Stimulated activated naive CD4-positive, alpha-beta T cell (primary cell): ENCODE data around the gene C2CD2L.
A peak's percentile ranks its signal among the peaks of the same experiment; 100 is the strongest.
"Not testable (repeated sequence)": the region's sequence is repeated elsewhere in the genome, so short reads cannot be mapped to it uniquely, and the experiment has no call there.

Experiments used
- DNase-seq, 6 experiments: peaks; one replicate each; lab custom pipeline; 2025; lab: John Stamatoyannopoulos, UW

C2CD2L gene

GRCh38 chr11:119106564-119107537 lies at the start of gene C2CD2L:
Gene C2CD2L, plus strand, starts transcription at chr11:119107344. Its CDS starts 398 bp downstream, at chr11:119107742.
- peak; percentile 77 to 90 (median 86) for DNase-seq

GRCh38 chr11:119059128-119059527 lies 48.0 kb upstream of the C2CD2L start:
- DNase-seq, result not testable (repeated sequence)

GRCh38 chr11:119061256-119061655 lies 45.9 kb upstream of the C2CD2L start:
- DNase-seq, result no peak

DNA sequence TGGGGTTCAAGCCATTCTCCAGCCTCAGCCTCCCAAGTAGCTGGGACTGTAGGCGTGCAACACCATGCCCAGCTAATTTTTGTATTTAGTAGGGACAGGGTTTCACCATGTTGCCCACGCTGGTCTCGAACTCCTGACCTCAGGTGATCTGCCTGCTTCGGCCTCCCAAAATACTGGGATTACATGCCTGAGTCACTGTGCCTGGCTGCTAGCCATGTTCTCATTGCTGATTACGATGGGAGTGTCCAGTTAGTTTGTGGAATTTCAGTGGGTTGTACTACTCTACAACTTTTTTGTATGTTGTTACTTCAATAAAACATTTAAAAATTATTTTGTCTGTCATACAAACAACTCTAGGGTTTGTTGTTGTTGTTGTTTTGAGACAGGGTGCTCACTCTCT lies 44.4 kb upstream of the C2CD2L start:
- DNase-seq, result no peak

DNA sequence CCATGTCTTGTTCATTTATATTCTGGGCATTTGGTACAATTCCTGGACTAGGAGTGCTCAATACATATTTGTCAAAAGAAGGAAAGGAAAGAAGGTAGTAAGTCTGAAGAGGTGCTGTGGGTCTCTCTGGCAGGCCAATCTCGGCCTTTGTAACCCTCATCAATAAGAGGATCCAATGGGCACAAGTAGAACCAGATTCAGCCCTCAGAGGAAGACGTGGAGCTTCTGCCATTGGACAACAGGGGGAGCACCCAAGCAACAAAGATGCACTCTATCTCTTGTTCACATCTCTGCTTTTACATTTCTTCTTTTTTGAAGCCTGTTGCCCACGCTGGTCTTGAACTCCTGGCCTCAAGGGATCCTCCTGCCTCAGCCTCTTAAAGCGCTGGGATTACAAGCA lies 41.8 kb upstream of the C2CD2L start:
- peak; percentile 14 to 58 (median 26) for DNase-seq

DNA sequence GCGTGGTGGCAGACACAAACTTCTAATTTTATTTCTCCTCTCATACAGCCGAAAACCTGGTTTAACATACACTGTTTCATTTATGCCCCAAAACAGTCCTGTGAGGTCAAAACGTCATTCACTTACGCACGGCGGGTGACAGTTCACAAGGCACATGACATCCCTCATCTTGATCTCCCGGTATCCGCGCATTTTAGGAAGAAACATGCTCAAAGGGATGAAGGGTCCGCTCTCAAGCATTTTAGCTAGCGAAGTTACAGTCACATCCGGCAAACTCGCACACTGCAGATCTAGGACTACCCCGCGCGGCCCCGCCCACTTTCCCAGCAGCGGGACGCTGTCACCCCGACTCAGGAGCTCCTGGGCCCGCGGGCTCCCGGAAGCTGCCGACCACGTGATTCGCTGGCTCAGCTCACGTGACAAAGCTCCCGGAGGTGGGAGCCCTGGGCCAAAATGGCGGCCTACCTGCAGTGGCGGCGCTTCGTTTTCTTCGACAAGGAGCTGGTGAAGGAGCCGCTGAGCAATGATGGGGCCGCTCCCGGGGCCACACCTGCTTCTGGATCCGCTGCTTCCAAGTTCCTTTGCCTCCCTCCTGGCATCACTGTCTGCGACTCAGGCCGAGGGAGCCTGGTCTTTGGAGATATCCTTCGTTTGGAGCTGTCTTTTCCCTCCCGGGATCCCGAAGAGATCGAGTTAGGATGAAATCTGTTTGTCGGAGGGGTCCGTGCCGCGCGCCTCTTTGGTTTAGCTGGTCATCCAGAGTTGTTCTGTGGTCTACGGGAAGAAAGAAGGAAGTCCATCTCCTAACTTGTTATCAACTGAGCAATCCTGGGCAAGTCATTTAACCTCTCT lies 39.5 kb upstream of the C2CD2L start, which contains the start of gene VPS11:
Gene VPS11, plus strand, starts transcription at position 448 of the 852 bp plus-strand sequence. Its CDS starts 6 bp downstream, at position 454.
- peak; percentile 94 to 98 (median 96) for DNase-seq

GRCh38 chr11:119077839-119078238 lies 29.3 kb upstream of the C2CD2L start:
- DNase-seq, result no peak

GRCh38 chr11:119078675-119079420 lies 28.3 kb upstream of the C2CD2L start:
- no peak for DNase-seq

DNA sequence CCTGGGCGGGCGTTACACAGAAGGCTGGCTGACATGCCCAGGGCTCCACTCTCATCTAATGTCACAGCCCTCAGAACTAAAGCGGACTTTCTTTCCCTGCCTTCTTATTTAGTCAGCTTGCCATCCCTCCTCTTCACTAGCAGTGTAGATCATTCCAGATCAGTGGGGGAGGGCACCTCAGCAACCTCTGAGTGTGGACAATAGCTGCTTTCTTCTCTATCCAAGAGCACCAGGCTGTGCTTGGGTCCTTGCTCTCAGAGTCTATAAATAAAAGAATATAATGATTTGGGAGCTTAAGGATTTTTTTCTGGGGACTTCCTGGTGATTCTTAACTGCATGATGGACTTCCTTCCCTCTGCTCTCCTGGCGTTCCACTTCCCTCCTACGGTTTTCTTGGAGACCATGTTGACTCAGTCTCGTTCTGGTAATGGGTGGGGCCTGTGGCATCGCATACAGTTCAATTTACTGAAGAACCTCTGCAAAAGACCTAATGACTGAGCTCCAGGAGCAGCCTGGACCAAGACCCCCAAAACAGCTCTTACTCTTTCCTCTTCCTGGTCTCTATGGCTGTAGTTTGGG lies 25.4 kb upstream of the C2CD2L start:
- DNase-seq, result no peak

GRCh38 chr11:119084663-119085436 lies 22.3 kb upstream of the C2CD2L start, which contains the start of gene HMBS:
Gene HMBS, plus strand, starts transcription at chr11:119084881. Its CDS starts 153 bp downstream, at chr11:119085034.
- peak; percentile 74 to 90 (median 87) for DNase-seq

GRCh38 chr11:119085437-119085847 lies 21.7 kb upstream of the C2CD2L start:
- peak in 4 of 6 experiments; percentile 9 to 48 (median 25) for DNase-seq

DNA sequence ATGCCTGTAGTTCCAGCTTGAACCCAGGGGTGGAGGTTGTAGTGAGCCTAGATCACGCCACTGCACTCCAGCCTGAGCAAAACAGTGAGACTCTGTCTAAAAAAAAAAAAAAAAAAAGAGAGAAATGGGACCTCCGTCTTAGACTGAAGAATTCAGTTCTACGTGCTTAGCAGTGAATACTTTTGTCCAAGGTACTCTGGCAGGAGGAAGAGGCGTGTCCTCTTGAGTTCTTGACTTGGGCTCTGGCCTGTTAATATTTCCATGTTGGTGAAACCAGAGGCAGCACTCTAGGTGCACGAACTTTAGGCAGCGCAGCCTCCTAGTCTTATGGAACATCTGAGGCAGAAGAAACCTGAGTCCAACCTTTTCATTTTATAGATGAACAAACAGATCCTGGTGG lies 20.0 kb upstream of the C2CD2L start:
- no peak for DNase-seq

DNA sequence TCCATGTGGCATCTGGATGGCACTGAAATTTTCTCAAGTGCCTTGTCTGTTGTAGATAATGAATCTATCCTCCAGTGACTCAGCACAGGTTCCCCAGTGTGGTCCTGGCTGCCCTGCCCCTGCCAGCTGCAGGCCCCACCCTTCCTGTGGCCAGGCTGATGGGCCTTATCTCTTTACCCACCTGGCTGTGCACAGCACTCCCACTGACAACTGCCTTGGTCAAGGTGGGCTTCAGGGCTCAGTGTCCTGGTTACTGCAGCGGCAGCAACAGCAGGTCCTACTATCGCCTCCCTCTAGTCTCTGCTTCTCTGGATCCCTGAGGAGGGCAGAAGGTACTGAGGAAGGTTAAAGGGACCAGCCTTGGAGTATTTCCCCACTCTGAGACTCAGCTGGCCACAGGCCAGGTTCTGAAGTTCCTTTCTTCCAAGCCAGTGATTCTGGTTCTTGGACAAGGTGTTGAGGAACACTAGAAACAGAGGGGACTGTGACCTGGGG lies 19.4 kb upstream of the C2CD2L start:
- no peak for DNase-seq

- DNase-seq, result no peak
Measured at GRCh38 chr11:119088406-119088805, 18.7 kb upstream of the C2CD2L start.

DNA sequence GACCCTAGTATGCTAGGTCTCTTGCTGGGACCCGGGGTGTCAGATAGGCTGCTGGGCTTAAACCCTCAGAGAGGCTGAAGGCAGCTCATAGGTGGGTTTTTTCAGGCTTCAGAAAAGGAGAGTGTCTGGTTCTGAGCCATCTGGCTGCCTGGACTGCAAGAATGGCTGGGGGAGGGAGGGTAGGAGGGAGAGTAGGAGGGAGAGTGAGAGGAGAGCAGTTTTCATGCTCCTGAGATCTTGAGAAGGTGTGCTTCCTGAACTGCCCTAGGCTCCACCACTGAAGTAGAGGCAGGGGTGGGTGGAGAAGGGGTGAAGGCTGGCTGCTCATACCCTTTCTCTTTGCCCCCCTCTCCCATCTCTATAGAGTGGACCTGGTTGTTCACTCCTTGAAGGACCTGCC lies 17.8 kb upstream of the C2CD2L start:
- no peak for DNase-seq

DNA sequence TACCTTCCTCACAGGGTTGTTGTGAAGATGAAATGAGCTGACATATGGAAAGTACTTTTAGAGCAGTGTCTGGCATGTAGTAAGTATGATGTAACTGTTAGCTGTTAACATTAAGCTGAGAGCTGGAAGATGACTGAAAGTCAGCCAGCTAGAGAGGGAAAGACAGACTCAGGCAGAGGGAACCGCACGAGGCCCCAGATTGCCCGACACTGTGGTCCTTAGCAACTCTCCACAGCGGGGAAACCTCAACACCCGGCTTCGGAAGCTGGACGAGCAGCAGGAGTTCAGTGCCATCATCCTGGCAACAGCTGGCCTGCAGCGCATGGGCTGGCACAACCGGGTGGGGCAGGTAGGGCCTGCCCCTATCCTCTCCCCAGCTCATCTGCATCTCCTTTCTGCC lies 16.0 kb upstream of the C2CD2L start:
- DNase-seq, result no peak

DNA sequence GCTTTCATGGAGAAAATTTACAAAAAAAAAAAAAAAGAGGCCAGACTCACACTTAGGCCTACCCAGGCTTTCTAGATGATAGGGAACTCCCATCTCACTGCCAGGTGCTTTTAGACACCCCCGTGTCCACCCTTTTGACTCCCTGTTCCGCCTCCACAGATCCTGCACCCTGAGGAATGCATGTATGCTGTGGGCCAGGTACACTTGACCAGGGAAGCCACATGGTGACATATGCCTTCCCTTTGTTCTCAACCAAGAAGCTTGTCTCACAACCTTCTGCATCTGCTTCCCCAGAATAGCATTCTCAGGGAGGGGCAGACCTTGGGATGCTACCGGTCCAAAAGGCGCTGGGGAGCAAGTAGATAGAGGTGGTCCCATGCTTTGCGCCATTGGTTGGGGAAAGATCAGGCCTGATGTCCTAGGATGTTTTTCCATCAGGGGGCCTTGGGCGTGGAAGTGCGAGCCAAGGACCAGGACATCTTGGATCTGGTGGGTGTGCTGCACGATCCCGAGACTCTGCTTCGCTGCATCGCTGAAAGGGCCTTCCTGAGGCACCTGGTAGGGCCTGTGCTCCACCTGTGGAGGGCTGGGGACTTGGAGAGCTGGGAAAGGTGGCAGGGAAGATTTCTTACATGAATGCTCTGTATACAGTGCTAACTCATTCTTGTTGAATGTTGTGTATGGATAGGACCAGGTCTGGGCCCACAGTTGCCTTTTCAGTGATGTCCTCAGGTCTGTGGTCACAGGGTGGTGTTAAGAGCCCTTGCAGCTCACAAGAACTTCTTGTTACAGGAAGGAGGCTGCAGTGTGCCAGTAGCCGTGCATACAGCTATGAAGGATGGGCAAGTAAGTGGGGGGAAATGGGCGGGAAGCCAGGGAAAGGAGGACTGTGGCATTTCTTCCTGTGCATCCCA lies 14.9 kb upstream of the C2CD2L start:
- no peak for DNase-seq

DNA sequence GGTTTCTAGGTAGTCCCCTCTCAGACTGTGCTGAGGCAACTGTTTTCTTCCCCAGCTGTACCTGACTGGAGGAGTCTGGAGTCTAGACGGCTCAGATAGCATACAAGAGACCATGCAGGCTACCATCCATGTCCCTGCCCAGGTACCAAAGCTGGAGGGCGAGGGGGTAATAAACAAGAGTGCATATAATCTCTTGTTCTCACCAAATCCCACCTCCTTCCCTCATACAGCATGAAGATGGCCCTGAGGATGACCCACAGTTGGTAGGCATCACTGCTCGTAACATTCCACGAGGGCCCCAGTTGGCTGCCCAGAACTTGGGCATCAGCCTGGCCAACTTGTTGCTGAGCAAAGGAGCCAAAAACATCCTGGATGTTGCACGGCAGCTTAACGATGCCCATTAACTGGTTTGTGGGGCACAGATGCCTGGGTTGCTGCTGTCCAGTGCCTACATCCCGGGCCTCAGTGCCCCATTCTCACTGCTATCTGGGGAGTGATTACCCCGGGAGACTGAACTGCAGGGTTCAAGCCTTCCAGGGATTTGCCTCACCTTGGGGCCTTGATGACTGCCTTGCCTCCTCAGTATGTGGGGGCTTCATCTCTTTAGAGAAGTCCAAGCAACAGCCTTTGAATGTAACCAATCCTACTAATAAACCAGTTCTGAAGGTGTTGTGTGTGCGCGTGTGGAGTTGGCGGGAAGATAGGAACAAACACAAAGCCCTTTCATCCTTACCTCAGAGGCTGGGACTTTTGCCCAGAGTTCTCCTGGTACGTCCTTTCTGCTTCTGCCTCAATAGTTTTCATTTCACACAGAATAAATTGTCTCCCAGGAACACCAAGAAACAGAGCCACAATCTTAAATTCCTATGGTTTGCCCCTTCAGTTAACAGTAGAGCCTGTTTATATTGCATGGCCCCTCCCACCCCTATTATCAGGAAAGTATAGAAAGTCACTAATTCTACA lies 14.0 kb upstream of the C2CD2L start:
- DNase-seq, result no peak
